Measurements from ENCODE around the gene LRRC40. TPM values are rescaled to one million over a fixed set of nuclear protein-coding genes. Genes with fewer than 3 reads are reported as not detected.
A peak's percentile ranks its signal among the peaks of the same experiment; 100 is the strongest.

LRRC40 gene
- total RNA-seq (2021; fragmentation: NEBNext Ultra II Directional; extraction: Animal tissue kit (Norgen Biotek cat#: 25700)), result 10 to 100 TPM; 10.6 to 16.5 (median 14.0) TPM
- long read RNA-seq, transcript LRRC40-201 (15 exons, 2,884 nt), result major isoform, 16 of 26 reads
- long read RNA-seq, partial matches to known transcripts, result 4 of 26 reads
- long read RNA-seq, other reads (novel, unspliced or antisense), result 6 of 26 reads

GRCh38 chr1:70205434-70206118 lies at the start of gene LRRC40:
TSS of gene LRRC40 (minus strand) at chr1:70205579. CDS start at chr1:70205540, 39 bp downstream.
- TF ChIP-seq CTCF (IDR thresholded peaks at IDR 0.05), result no peak
- peak within 1 kb of the TSS; percentile 99 for H3K27ac Mint-ChIP-seq
- no peaks in the 10 kb centered on the region for H3K27me3 Mint-ChIP-seq (ENCODE audit: insufficient read depth)
- H3K4me1 Mint-ChIP-seq (ENCODE audit: low read depth), result peaks cover 47% of the 10 kb centered on the region
- DNase-seq, result peak; percentile 92
- peaks cover 13% of the 10 kb centered on the region for H3K36me3 Mint-ChIP-seq (ENCODE audit: low read depth)
- H3K4me3 Mint-ChIP-seq, result peak within 1 kb of the TSS; percentile 99
- no peaks in the 10 kb centered on the region for H3K9me3 Mint-ChIP-seq

GRCh38 chr1:70248729-70249128 lies 43.4 kb upstream of the LRRC40 start:
- Mint-ChIP-seq H3K27ac (peak overlapping the region; percentile 6; the same call in 1 of the 2 replicates), H3K9me3 (no peaks in the 10 kb centered on the region), H3K36me3 (ENCODE audit: low read depth) (peaks cover 58% of the 10 kb centered on the region), H3K27me3 (ENCODE audit: insufficient read depth) (no peaks in the 10 kb centered on the region), H3K4me1 (ENCODE audit: low read depth) (peaks cover 12% of the 10 kb centered on the region), H3K4me3 (no peak overlapping the region)
- TF ChIP-seq CTCF (IDR thresholded peaks at IDR 0.05), result no peak
- DNase-seq, result no peak

- no peak for TF ChIP-seq CTCF (IDR thresholded peaks at IDR 0.05)
- Mint-ChIP-seq H3K36me3 (ENCODE audit: low read depth) (peaks cover 58% of the 10 kb centered on the region), H3K4me3 (no peak overlapping the region), H3K9me3 (no peaks in the 10 kb centered on the region), H3K27ac (no peak overlapping the region), H3K4me1 (ENCODE audit: low read depth) (peaks cover 12% of the 10 kb centered on the region), H3K27me3 (ENCODE audit: insufficient read depth) (no peaks in the 10 kb centered on the region)
- DNase-seq, result no peak
These were observed 42.4 kb upstream of the LRRC40 start for GRCh38 chr1:70247768-70248167.

- no peak for DNase-seq
- peaks cover 58% of the 10 kb centered on the region for H3K36me3 Mint-ChIP-seq (ENCODE audit: low read depth)
These were observed 41.7 kb upstream of the LRRC40 start for GRCh38 chr1:70247122-70247521.

GRCh38 chr1:70239940-70240339 lies 34.6 kb upstream of the LRRC40 start:
- Mint-ChIP-seq H3K36me3 (ENCODE audit: low read depth) (peaks cover 33% of the 10 kb centered on the region), H3K4me1 (ENCODE audit: low read depth) (no peaks in the 10 kb centered on the region)

More at GRCh38 chr1:70247122-70247521, 41.7 kb upstream of the LRRC40 start:
- no peak for TF ChIP-seq CTCF (IDR thresholded peaks at IDR 0.05)
- H3K4me3 Mint-ChIP-seq, result no peak overlapping the region
- no peaks in the 10 kb centered on the region for H3K27me3 Mint-ChIP-seq (ENCODE audit: insufficient read depth)
- H3K9me3 Mint-ChIP-seq, result no peaks in the 10 kb centered on the region
- peaks cover 12% of the 10 kb centered on the region for H3K4me1 Mint-ChIP-seq (ENCODE audit: low read depth)
- no peak overlapping the region for H3K27ac Mint-ChIP-seq

More at GRCh38 chr1:70239940-70240339, 34.6 kb upstream of the LRRC40 start:
- Mint-ChIP-seq H3K27me3 (ENCODE audit: insufficient read depth) (no peaks in the 10 kb centered on the region; the same call in 1 of the 2 replicates), H3K27ac (no peak overlapping the region), H3K4me3 (no peak overlapping the region), H3K9me3 (no peaks in the 10 kb centered on the region)
- no peak for TF ChIP-seq CTCF (IDR thresholded peaks at IDR 0.05)
- DNase-seq, result no peak
